Measurements from ENCODE around the gene ZBTB11.

- TF ChIP-seq CTCF (IDR thresholded peaks at IDR 0.05) (no peak), POLR2A (IDR thresholded peaks at IDR 0.05) (no peak)
Observed at GRCh38 chr3:101667331-101667730, 9.6 kb downstream of the ZBTB11 start.
